HG03175 (cell line): ENCODE results near the gene PGC.
A peak's percentile ranks its signal among the peaks of the same experiment; 100 is the strongest.

Source experiments
- ATAC-seq: cut with Tn5 transposase; IDR thresholded peaks from one replicate; pipeline ENCODE4 v1.9.1; 2021; ENCODE audit warnings: mild to moderate bottlenecking, moderate library complexity; ENCODE audit not compliant: unreplicated experiment

The PGC gene

DNA sequence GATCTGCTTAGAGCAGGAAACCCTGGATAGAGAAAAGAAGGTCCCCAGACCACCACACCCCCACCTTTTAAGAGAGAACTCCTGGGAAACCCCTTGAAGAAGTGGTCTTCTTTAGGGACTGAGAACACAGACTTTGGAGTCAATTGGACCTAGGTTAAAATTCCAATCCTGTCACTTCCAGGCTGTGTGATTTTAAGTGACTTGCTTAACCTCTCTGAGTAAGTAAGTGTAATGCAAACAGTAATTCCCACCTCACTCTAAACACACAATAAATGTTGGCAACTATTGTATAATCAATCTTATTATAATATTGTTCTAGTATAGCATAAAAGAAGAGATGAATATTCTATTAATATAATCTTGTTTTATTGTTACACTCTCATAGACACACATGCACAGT, 15.0 kb downstream of the PGC start:
- ATAC-seq, result no peak

- ATAC-seq, result no peak
These were observed 15.6 kb downstream of the PGC start for GRCh38 chr6:41731561-41732086.

DNA sequence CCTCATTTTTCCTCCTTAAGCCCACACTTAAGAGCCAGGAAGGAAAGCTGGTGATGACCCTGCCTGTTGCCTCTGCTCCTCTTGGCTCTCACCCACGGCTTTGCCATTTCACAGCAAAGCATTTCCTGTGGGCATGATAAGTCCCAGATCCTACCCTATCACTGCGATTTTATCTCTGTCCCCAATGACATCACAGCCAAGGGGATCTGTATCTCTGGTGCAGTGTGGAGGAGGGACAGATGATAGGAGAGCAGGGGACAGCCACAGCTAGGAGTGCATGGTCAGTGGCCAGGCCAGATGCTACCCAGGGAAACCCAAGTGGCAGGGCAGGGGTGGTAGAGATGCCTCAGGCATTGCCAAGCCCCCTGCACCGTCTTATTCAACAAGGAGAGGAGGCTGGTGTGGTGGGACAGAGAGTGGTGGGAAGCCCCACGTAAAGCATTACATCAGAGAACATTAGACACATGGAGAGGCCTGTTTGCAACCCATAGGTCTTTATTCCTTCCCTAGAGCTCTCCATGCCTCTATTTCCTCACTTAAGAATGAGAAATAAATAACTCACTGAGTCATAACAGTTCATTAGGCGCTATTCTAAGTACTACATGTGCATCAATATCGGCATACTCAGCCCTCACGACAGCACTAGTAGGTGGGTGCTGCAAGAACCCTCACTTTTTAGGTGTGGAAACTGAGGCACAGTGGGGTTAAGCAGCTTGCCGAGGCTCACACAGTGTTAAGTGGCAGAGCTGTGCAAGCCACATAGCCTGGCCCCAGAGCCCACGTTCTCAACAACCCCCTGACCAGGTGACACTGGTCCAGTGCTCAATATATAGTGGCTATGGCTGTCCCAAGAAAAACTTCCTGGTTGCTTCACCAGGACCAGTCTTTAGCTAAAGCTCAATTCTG, 16.4 kb downstream of the PGC start:
- ATAC-seq, result no peak

DNA sequence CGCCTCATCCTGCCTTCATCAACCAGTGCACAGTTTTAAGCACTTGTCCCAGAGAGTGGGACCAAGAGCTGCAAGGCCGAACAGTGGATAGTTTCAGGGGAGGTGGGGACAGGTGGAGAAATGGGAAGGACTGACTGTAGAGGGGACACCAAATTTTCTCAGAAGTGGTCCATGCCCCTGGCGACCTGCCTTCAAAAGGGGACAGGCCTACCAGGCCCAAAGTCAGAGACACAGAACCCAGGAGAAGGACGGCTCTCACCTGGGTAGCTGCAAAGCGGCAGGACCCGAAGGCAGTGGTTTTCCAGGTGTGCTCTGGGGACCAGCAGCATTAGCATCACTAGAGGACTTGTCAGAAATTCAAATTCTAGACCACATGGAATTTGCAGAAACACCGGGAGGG, 17.6 kb downstream of the PGC start:
- no peak for ATAC-seq

DNA sequence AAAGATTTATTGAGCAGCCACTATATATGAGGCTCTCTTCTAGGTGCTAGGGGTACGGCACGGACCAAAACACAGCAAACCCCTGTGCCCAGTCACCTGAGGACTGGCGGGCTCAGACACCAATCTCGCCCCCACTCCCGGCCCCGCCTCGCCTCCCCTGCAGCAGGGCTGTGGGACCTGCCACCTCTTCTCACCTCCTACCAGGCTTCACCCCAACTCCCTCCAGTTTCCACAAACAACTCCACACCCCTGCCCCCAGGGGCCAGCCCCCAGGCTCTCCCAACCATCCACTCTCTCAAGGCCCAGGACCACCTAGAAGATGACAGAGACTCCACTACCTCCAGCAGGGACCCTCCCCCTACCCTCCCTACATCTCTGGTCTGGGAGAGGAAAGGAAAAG, 18.2 kb downstream of the PGC start:
- ATAC-seq, result no peak

GRCh38 chr6:41728073-41728936, 18.9 kb downstream of the PGC start:
- no peak for ATAC-seq

DNA sequence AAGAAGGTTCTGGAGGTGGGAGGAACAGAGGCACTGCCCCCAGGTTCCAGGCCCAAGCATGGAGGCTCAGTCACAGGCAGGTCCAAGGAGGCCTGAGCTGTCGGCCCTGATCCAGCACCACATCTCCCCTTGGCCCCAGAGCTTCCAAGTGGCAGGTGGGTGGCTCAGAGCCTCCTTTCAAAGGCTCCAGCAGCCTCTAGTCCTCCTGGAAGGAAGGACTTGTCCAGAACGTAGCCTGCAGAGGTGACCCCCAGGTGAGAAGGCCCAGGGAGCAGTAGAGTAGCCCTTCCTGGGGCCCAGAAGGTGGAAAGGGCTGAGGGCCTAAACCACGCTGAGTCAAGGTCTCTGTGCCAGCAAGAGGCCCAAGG, 19.5 kb downstream of the PGC start:
- no peak for ATAC-seq

GRCh38 chr6:41726876-41727275, 20.3 kb downstream of the PGC start:
- no peak for ATAC-seq

DNA sequence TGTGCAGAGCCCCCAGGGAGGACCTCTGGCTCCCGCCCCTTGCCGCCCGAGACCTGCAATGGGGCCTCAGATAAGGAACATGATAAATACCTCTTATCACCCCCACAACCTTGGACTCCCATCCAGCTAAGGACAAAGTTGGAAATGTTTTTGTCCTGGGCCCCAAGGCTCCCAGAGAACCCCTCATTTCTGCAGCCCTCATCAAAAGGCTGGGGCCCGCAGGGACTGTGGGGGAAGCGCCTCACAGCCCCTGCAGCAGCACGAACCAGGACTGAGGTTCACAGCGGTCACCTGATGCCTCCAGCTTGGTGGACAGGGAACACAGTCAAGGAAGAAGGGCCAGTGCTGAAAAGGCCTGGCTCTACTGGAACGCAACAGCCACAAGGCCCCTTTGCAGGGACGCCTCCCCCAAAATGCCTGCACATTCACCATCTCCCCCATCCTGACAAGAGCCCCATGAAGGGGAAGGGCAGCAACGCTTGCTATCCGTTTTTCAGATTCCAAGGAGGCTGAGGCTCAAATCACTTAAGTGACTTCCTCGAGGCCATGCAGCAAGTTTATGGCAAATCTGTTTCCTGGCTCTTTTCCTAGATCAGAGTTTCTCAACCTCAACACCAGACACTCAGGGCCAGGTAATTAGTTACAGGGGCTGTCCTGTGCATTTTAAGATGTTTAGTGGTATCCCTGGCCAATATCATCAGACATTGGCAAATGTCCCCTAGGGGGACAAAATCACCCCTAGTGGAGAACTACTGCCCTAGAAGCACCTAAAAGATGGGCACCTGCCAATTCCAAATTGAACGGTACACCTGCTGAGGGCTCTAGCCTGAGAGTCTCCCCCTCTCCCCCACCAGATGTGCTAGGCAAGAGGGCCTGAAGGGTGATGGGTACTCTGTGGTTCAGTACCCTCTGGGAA, 22.4 kb downstream of the PGC start:
- ATAC-seq, result no peak

GRCh38 chr6:41724228-41724580, 23.0 kb downstream of the PGC start:
- ATAC-seq, result no peak

DNA sequence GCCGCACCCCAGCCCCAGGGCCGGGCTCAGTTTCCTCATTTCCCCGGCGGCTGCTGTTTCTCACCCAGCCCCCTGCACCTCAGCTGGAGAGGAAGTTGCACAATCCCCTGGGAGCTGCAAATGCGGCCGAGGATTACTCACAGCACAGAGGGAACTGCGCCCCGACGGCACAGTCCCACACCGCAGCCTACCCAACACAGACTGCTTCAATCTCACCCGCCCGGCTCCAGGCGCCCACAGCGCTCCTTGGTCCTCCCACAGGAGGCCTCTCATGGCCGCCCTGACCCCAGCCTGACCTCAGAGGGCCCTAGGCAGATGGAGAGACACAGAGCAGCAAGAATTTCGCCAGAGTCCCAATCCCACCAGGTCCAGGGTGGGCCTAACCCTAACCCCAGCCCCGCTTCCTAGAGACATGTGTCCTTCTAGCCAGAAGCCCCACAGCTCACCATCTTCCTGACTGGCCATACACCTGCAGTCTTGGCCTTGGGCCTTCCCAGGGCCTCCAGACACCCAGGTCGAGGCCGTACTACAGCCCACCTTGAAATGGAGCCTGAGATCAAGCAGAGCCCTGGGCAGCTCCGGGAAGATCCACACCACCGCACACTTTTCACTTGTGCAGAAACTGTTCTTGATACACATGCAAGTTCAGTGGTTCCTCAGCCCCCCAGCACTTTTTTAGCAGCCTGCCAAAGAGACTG, 23.5 kb downstream of the PGC start:
- peak; percentile 83 for ATAC-seq

GRCh38 chr6:41722969-41723529, 24.1 kb downstream of the PGC start:
- no peak for ATAC-seq

DNA sequence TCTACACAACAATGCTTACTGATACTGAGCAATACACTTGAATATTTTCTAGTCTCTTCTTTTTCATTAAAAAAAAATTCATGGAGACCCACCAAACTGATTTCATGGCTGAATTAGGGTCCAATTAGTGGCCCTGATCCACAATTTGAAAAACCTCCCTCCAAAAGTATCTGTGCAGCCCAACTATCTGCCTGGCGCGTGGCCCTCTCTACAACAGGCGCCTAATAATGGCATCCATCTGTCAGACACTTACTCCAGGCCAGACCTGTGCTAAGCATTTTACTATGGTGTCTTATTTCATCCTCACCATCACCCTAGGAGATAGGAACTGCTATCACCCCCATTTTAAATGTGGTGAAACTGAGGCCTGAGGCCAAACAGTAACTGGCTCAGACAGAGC, 25.8 kb downstream of the PGC start:
- ATAC-seq, result no peak

GRCh38 chr6:41720783-41721182, 26.4 kb downstream of the PGC start:
- ATAC-seq, result no peak

GRCh38 chr6:41720262-41720620, 27.0 kb downstream of the PGC start:
- no peak for ATAC-seq

DNA sequence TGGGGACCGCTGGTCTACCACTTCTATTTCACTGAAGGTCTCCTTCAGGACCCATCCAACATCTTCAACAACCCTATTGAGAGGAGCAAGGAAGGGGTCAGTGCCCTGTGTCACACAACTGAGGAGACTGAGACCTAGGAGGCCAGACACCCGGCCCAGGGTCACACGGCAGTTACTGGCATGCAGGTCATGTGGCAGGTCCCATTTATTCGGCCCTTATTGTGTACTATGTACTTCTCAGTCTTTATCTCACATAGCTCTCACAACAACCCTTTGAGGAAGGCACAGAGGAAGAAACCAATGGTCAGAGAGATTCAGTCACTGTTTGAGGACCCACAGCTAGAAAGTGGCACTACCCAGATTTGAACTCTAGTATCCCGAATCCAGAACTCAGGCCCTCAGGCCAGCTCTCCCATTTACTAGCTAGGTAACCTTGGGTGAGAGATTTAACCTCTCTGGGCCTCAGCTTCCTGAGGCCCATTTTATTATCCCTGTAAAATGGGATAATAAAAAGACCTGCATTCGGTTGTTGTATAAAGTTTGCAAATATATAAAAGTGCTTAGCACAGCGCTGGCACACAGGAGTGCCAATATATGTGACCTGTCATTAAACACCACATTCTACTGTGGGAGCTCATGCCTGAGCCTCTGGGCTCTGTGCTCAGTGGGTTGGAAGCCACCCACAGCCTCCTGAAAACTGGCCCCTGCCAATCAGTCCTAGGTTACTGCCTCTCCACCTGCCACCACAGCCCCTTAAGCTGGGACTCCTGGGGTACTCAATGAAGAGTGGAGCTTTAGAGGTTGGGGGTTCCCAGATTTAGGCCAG, 27.5 kb downstream of the PGC start:
- no peak for ATAC-seq

- no peak for ATAC-seq
These were observed 28.4 kb downstream of the PGC start for GRCh38 chr6:41718828-41719227.

DNA sequence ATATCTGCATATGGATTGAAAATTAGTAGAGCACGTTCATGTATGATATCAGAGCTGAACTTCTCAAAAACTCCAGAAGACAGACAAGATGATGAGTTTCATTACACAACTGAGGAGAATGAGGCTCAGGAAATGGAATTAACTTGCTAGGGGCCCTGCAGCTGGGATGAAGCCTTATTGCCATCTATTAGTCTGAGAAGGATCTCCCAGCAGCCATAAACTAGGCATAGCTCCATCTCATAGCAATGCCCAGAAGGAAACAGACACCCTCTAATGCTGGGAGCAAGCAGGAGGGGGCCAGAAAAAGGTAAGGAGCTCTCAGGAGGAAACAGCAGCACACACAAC, 29.8 kb downstream of the PGC start:
- ATAC-seq, result no peak
